GM12878 (cell line): ENCODE data around the gene CD248. TPM values are rescaled to one million over a fixed set of nuclear protein-coding genes. Genes with fewer than 3 reads are reported as not detected.

ENCODE experiments used
- ATAC-seq: fragments of 200-7000 bp; cut with Tn5 transposase; 3 replicates; pipeline ENCODE4 v1.9.1; 2020; ENCODE audit warnings: mild to moderate bottlenecking, moderate library complexity
- BruUV-seq: library from RNA; stranded (reverse); fragments of 400-500 nt; replicated peaks from 2 replicates; lab custom pipeline; 2021; lab: Mats Ljungman, UMichigan
- CTCF ChIA-PET: fragments of 300-600 bp; sonication (Branson Sonifier 250); formaldehyde crosslinking; extraction: SDS; loops from one replicate; lab custom pipeline; 2021; ENCODE audit warnings: inconsistent platforms; lab: Yijun Ruan, JAX
- POLR2A ChIA-PET: fragments of 350-600 bp; formaldehyde crosslinking; extraction: SDS; loops from one replicate; lab custom pipeline; 2021; ENCODE audit warnings: inconsistent platforms; lab: Charles Lee
- RAD21 ChIA-PET: fragments of 300-600 bp; sonication (Branson Sonifier 250); formaldehyde crosslinking; loops from one replicate; lab custom pipeline; 2023; ENCODE audit warnings: antibody characterized with exemption; ENCODE audit not compliant: unreplicated experiment; lab: Charles Lee
- SMC1A ChIA-PET: fragments of 300-600 bp; sonication (Branson Sonifier 250); formaldehyde crosslinking; loops from one replicate; lab custom pipeline; 2023; ENCODE audit not compliant: unreplicated experiment, uncharacterized antibody; lab: Charles Lee
- DNase-seq: peaks from one replicate; pipeline ENCODE4 v3.0.0-alpha.2; 2011; ENCODE audit warnings: low read depth, low spot score
- FAIRE-seq: peaks from 3 replicates; lab custom pipeline; 2011; peaks lifted over from hg19 to GRCh38; lab: Jason Lieb, UNC
- H2AFZ ChIP-seq: 2 replicates; pipeline ENCODE4 v1.6.0; 2011; ENCODE audit warnings: low read depth, low read length, control low read depth; ENCODE audit not compliant: control insufficient read depth
- H3K27ac ChIP-seq: 2 replicates; pipeline ENCODE4 v1.5.1; 2011; ENCODE audit warnings: control low read depth; ENCODE audit not compliant: control insufficient read depth, insufficient read depth
- H3K27me3 ChIP-seq, 2 experiments: replicated peaks in 1 of 2; 2 replicates each; pipeline versions ENCODE4 v1.6.0 to v1.6.1; 2011; ENCODE audit warnings: low read length in 1 of 2; ENCODE audit not compliant: control insufficient read depth in 2 of 2, insufficient read depth in 2 of 2
- H3K36me3 ChIP-seq, 2 experiments: 2 replicates each; pipeline ENCODE4 v1.5.1; 2011; ENCODE audit warnings: low read length in 1 of 2; ENCODE audit not compliant: control insufficient read depth in 2 of 2, insufficient read depth in 2 of 2
- H3K4me1 ChIP-seq: 2 replicates; pipeline ENCODE4 v1.6.1; 2011; ENCODE audit warnings: mild to moderate bottlenecking, low read length, moderate library complexity, mixed read lengths; ENCODE audit not compliant: control insufficient read depth, insufficient read depth
- H3K4me2 ChIP-seq: 2 replicates; pipeline ENCODE4 v1.6.0; 2011; ENCODE audit warnings: control low read depth; ENCODE audit not compliant: control insufficient read depth, insufficient read depth
- H3K4me3 ChIP-seq: fragments of 200-600 bp; sonication (generic); 2 replicates; pipeline ENCODE4 v1.5.1; 2016
- H3K79me2 ChIP-seq: 2 replicates; pipeline ENCODE4 v1.6.0; 2011; ENCODE audit warnings: low read length; ENCODE audit not compliant: control insufficient read depth, insufficient read depth
- H3K9ac ChIP-seq: 2 replicates; pipeline ENCODE4 v1.8.0; 2011; ENCODE audit warnings: low read length, control low read depth, mixed read lengths; ENCODE audit not compliant: control insufficient read depth, insufficient read depth
- H3K9me3 ChIP-seq: replicated peaks from 3 replicates; pipeline ENCODE4 v1.5.1; 2011; ENCODE audit warnings: mild to moderate bottlenecking, low read length; ENCODE audit not compliant: control insufficient read depth, insufficient read depth
- H4K20me1 ChIP-seq: 2 replicates; pipeline ENCODE4 v1.6.0; 2011; ENCODE audit not compliant: control insufficient read depth, insufficient read depth
- ATF7 ChIP-seq: fragments of 450-650 bp; IDR thresholded peaks from 2 replicates; pipeline ENCODE4 v1.6.1; 2016; ENCODE audit warnings: low read depth, mild to moderate bottlenecking
- CBX5 ChIP-seq: sonication (generic); IDR thresholded peaks from 2 replicates; pipeline ENCODE4 v1.6.1; 2016; ENCODE audit warnings: low read depth, moderate library complexity, mild to moderate bottlenecking, inconsistent platforms
- DPF2 ChIP-seq: fragments of 450-650 bp; IDR thresholded peaks from 2 replicates; pipeline ENCODE4 v1.6.1; 2017; ENCODE audit warnings: mild to moderate bottlenecking
- FOS ChIP-seq: IDR thresholded peaks from 3 replicates; pipeline ENCODE4 v1.6.1; 2011; ENCODE audit warnings: borderline replicate concordance; ENCODE audit not compliant: insufficient read length; ENCODE audit errors: extremely low read depth
- GATAD2B ChIP-seq: fragments of 450-650 bp; conservative IDR thresholded peaks from 2 replicates; pipeline ENCODE4 v1.6.1; 2017; ENCODE audit warnings: low read depth, mild to moderate bottlenecking, moderate library complexity
- KAT2A ChIP-seq: conservative IDR thresholded peaks from 2 replicates; pipeline ENCODE4 v1.6.1; 2011; ENCODE audit warnings: low read depth, low read length; ENCODE audit not compliant: control insufficient read depth
- NRF1 ChIP-seq: conservative IDR thresholded peaks from 2 replicates; pipeline ENCODE4 v1.6.1; 2011; ENCODE audit warnings: mild to moderate bottlenecking, low read depth, low read length, improper control_type of control experiment
- PAX8 ChIP-seq: fragments of 450-650 bp; IDR thresholded peaks from 2 replicates; pipeline ENCODE4 v1.6.1; 2017; ENCODE audit warnings: mild to moderate bottlenecking, moderate library complexity
- RUNX3 ChIP-seq: IDR thresholded peaks from 2 replicates; pipeline ENCODE4 v1.6.1; 2012; ENCODE audit warnings: low read length, inconsistent platforms
- TAF1 ChIP-seq: IDR thresholded peaks from 2 replicates; pipeline ENCODE4 v1.6.1; 2011; ENCODE audit warnings: mild to moderate bottlenecking, low read depth, low read length, borderline replicate concordance
- ZNF207 ChIP-seq: fragments of 450-650 bp; IDR thresholded peaks from 2 replicates; pipeline ENCODE4 v1.6.1; 2014; ENCODE audit warnings: antibody characterized with exemption, mild to moderate bottlenecking, borderline replicate concordance
- ZNF622 ChIP-seq: fragments of 450-650 bp; IDR thresholded peaks from 2 replicates; pipeline ENCODE4 v1.6.1; 2017; ENCODE audit warnings: mild to moderate bottlenecking, inconsistent platforms
- WGBS: methylation state at CpG from one replicate; pipeline ENCODE4 v1.1.6; 2016; ENCODE audit warnings: low lambda C conversion rate; ENCODE audit not compliant: insufficient replicate concordance, insufficient coverage; ENCODE audit errors: missing lambda C conversion rate; 5-methylcytosine and 5-hydroxymethylcytosine counted together
- in situ Hi-C: fragments of 300-500 bp; cut with MboI; formaldehyde crosslinking; loops from 9 replicates; pipeline ENCODE4 v1.14.3; 2018; ENCODE audit warnings: mixed read lengths
- intact Hi-C: fragments of 100-400 bp; cut with micrococcal nuclease; formaldehyde crosslinking; loops from one replicate; pipeline ENCODE4 v1.14.2; 2022; ENCODE audit not compliant: unreplicated experiment
- polyA plus RNA-seq, 11 experiments: library from polyadenylated mRNA; depleted of rRNA in 4 of 11; unstranded in 6 of 11; stranded (reverse) in 5 of 11; fragments of >200 nt; fragmentation: Nextera tagmentation in 4 of 11; fragmentation: Illumina TruSeq in 1 of 11; extraction: Ambion mirVana in 4 of 11; extraction: Trizol in 1 of 11; gene quantifications; 1 replicate in 1 of 11; 2 replicates in 10 of 11; pipeline versions ENCODE4 v1.2.1 to v1.2.3, GENCODE V29; 2011 to 2016; ENCODE audit warnings: inconsistent platforms in 2 of 11, missing spikeins in 2 of 11, low read depth in 1 of 11
- total RNA-seq, 4 experiments: library from RNA; depleted of rRNA in 3 of 4; stranded (reverse); fragments of >200 nt in 3 of 4; fragmentation: Illumina TruSeq in 1 of 4; extraction: Trizol in 1 of 4; gene quantifications; 2 replicates each; pipeline versions ENCODE4 v1.2.1 to v1.2.3, GENCODE V29; 2013 to 2021
- TF ChIP-seq, protein P1 (sequence below): fragments of 450-650 bp; IDR thresholded peaks from 2 replicates; pipeline ENCODE4 v1.6.1; 2016; ENCODE audit warnings: mild to moderate bottlenecking
- TF ChIP-seq, protein P2 (sequence below): IDR thresholded peaks from 2 replicates; pipeline ENCODE4 v1.6.1; 2012; ENCODE audit warnings: improper control_type of control experiment, low read depth, low read length; ENCODE audit not compliant: insufficient replicate concordance
- TF ChIP-seq, protein P3 (sequence below): IDR thresholded peaks from 2 replicates; pipeline ENCODE4 v1.6.1; 2011; ENCODE audit warnings: mild to moderate bottlenecking, low read depth, low read length, moderate library complexity; ENCODE audit not compliant: insufficient replicate concordance

Gene CD248
- total and polyA plus RNA-seq, 10 of the 15 experiments (the other 5 are each of a cell fraction or from before 2014, with no cell fraction given): 0.10 to 0.21 (median 0.20) TPM; not detected in 7

GRCh38 chr11:66290330-66290621 is 26.6 kb downstream of the CD248 start:
- Histone ChIP-seq H3K4me1 (peaks cover 15% of the 10 kb centered on the region), H3K79me2 (peaks cover 12% of the 10 kb centered on the region), H3K27me3 (peaks cover 2 to 7% of the 10 kb centered on the region in 2 experiments; a peak in 2 of 4 replicates), H3K4me3 (peak overlapping the region; percentile 79; the same call in 1 of the 2 replicates), H3K27ac (no peak overlapping the region), H3K4me2 (peak overlapping the region; percentile 92)
- ChIA-PET RAD21 (interaction anchor here (1.1 kb wide), 1 partner anchor 21 kb away, joined by 3 read pairs; no protein-coding TSS in a partner anchor), SMC1A (interaction anchor here (2.5 kb wide), 1 partner anchor 22 kb away, joined by 10 read pairs; no protein-coding TSS in a partner anchor), CTCF (interaction anchor here (2.7 kb wide), 1 partner anchor 68 kb away, joined by 16 read pairs; no protein-coding TSS in a partner anchor)
- no peak for FAIRE-seq
- WGBS: 62% methylated on average over 2 of the region's 2 CpGs
- no peak for TF ChIP-seq RUNX3
- no peak for TF ChIP-seq FOS
- TF ChIP-seq DPF2: no peak
- TF ChIP-seq CBX5: no peak
- TF ChIP-seq, protein P1, sequence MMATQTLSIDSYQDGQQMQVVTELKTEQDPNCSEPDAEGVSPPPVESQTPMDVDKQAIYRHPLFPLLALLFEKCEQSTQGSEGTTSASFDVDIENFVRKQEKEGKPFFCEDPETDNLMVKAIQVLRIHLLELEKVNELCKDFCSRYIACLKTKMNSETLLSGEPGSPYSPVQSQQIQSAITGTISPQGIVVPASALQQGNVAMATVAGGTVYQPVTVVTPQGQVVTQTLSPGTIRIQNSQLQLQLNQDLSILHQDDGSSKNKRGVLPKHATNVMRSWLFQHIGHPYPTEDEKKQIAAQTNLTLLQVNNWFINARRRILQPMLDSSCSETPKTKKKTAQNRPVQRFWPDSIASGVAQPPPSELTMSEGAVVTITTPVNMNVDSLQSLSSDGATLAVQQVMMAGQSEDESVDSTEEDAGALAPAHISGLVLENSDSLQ: no peak
- TF ChIP-seq PAX8: no peak
- TF ChIP-seq, protein P2, sequence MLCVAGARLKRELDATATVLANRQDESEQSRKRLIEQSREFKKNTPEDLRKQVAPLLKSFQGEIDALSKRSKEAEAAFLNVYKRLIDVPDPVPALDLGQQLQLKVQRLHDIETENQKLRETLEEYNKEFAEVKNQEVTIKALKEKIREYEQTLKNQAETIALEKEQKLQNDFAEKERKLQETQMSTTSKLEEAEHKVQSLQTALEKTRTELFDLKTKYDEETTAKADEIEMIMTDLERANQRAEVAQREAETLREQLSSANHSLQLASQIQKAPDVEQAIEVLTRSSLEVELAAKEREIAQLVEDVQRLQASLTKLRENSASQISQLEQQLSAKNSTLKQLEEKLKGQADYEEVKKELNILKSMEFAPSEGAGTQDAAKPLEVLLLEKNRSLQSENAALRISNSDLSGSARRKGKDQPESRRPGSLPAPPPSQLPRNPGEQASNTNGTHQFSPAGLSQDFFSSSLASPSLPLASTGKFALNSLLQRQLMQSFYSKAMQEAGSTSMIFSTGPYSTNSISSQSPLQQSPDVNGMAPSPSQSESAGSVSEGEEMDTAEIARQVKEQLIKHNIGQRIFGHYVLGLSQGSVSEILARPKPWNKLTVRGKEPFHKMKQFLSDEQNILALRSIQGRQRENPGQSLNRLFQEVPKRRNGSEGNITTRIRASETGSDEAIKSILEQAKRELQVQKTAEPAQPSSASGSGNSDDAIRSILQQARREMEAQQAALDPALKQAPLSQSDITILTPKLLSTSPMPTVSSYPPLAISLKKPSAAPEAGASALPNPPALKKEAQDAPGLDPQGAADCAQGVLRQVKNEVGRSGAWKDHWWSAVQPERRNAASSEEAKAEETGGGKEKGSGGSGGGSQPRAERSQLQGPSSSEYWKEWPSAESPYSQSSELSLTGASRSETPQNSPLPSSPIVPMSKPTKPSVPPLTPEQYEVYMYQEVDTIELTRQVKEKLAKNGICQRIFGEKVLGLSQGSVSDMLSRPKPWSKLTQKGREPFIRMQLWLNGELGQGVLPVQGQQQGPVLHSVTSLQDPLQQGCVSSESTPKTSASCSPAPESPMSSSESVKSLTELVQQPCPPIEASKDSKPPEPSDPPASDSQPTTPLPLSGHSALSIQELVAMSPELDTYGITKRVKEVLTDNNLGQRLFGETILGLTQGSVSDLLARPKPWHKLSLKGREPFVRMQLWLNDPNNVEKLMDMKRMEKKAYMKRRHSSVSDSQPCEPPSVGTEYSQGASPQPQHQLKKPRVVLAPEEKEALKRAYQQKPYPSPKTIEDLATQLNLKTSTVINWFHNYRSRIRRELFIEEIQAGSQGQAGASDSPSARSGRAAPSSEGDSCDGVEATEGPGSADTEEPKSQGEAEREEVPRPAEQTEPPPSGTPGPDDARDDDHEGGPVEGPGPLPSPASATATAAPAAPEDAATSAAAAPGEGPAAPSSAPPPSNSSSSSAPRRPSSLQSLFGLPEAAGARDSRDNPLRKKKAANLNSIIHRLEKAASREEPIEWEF: no peak
- TF ChIP-seq TAF1: no peak
- no peak for TF ChIP-seq NRF1
- no peak for TF ChIP-seq GATAD2B
- TF ChIP-seq, protein P3, sequence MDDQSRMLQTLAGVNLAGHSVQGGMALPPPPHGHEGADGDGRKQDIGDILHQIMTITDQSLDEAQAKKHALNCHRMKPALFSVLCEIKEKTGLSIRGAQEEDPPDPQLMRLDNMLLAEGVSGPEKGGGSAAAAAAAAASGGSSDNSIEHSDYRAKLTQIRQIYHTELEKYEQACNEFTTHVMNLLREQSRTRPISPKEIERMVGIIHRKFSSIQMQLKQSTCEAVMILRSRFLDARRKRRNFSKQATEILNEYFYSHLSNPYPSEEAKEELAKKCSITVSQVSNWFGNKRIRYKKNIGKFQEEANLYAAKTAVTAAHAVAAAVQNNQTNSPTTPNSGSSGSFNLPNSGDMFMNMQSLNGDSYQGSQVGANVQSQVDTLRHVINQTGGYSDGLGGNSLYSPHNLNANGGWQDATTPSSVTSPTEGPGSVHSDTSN: no peak
- TF ChIP-seq ZNF207: no peak
- no peak for TF ChIP-seq KAT2A
- TF ChIP-seq ATF7: no peak
- TF ChIP-seq ZNF622: no peak
- TF ChIP-seq, all 136 proteins: peak for 0
- POLR2A ChIA-PET: no interaction called here
- ATAC-seq (no peak), DNase-seq (no peak)
- intact Hi-C loops: no loop called here
- Histone ChIP-seq H2AFZ (no peak overlapping the region), H3K9me3 (no peaks in the 10 kb centered on the region), H3K36me3 (no peaks in the 10 kb centered on the region; a peak in 1 of 4 replicates), H4K20me1 (no peaks in the 10 kb centered on the region; the same call in 1 of the 2 replicates), H3K9ac (no peak overlapping the region)
- no TSS peak for BruUV-seq
- in situ Hi-C loops: no loop called here
